Measurements from ENCODE around the gene GIMAP4. TPM values are rescaled to one million over a fixed set of nuclear protein-coding genes. Genes with fewer than 3 reads are reported as not detected.

Gene GIMAP4
- total RNA-seq = 131 and 293 TPM in 2 replicates

GRCh38 chr7:150567169-150567568, at the start of gene GIMAP4:
TSS of gene GIMAP4 (plus strand) at chr7:150567390. CDS start at chr7:150569902, 2,512 bp downstream.

Other genes starting within 250 kb of the GIMAP4 start
- gene LRRC61, start 244.0 kb upstream of the GIMAP4 start, total RNA-seq = 0.16 and 3.1 TPM in 2 replicates
- gene ACTR3C, start 243.8 kb upstream of the GIMAP4 start, total RNA-seq = 0.16 and 5.4 TPM in 2 replicates
- 0.19 TPM in 1 of 2 replicates, not detected in the other for gene RARRES2, start 225.8 kb upstream of the GIMAP4 start, total RNA-seq
- gene REPIN1, start 198.6 kb upstream of the GIMAP4 start, total RNA-seq = 43.5 and 74.2 TPM in 2 replicates
- gene ZNF775, start 188.1 kb upstream of the GIMAP4 start, total RNA-seq = 7.0 and 7.8 TPM in 2 replicates
- 74.8 and 102 TPM in 2 replicates for gene GIMAP8, start 116.8 kb upstream of the GIMAP4 start, total RNA-seq
- 41.2 and 88.9 TPM in 2 replicates for gene GIMAP7, start 52.5 kb upstream of the GIMAP4 start, total RNA-seq
- gene GIMAP6, start 65.0 kb downstream of the GIMAP4 start, total RNA-seq = 136 and 201 TPM in 2 replicates
- 43.5 and 77.4 TPM in 2 replicates for gene GIMAP2, start 118.3 kb downstream of the GIMAP4 start, total RNA-seq
- gene GIMAP1, start 149.2 kb downstream of the GIMAP4 start, total RNA-seq = 11.1 and 26.7 TPM in 2 replicates
- gene GIMAP5, start 170.0 kb downstream of the GIMAP4 start, total RNA-seq = 128 and 150 TPM in 2 replicates
- not detected in 2 replicates for gene TMEM176B, start 233.0 kb downstream of the GIMAP4 start, total RNA-seq
- 0.25 TPM in 1 of 2 replicates, not detected in the other for gene TMEM176A, start 233.4 kb downstream of the GIMAP4 start, total RNA-seq